ENCODE data around the gene PACRGL. TPM values are rescaled to one million over a fixed set of nuclear protein-coding genes. Genes with fewer than 3 reads are reported as not detected.

PACRGL gene
- total RNA-seq, 1 donor, result 19.4 TPM

- no peak for TF ChIP-seq CTCF (IDR thresholded peaks at IDR 0.05; ENCODE audit: insufficient read depth, low read depth, low read length)
- H3K4me3 ChIP-seq (ENCODE audit: low read depth, low read length), result no peak overlapping the region
Observed at GRCh38 chr4:20675786-20676185, 24.5 kb upstream of the PACRGL start.

GRCh38 chr4:20676501-20677197 lies 23.6 kb upstream of the PACRGL start:
- TF ChIP-seq CTCF (IDR thresholded peaks at IDR 0.05; ENCODE audit: insufficient read depth, low read depth, low read length), result no peak
- no peak for DNase-seq (ENCODE audit: low read depth)
- no peak overlapping the region for H3K4me3 ChIP-seq (ENCODE audit: low read depth, low read length)

More at GRCh38 chr4:20675786-20676185, 24.5 kb upstream of the PACRGL start:
- DNase-seq (ENCODE audit: low read depth), result no peak

GRCh38 chr4:20678400-20678799 lies 21.9 kb upstream of the PACRGL start:
- no peak overlapping the region for H3K4me3 ChIP-seq (ENCODE audit: low read depth, low read length)
- DNase-seq (ENCODE audit: low read depth), result no peak
- TF ChIP-seq CTCF (IDR thresholded peaks at IDR 0.05; ENCODE audit: insufficient read depth, low read depth, low read length), result no peak

GRCh38 chr4:20679951-20680350 lies 20.3 kb upstream of the PACRGL start:
- TF ChIP-seq CTCF (IDR thresholded peaks at IDR 0.05; ENCODE audit: insufficient read depth, low read depth, low read length), result no peak
- no peak for DNase-seq (ENCODE audit: low read depth)
- no peak overlapping the region for H3K4me3 ChIP-seq (ENCODE audit: low read depth, low read length)

- DNase-seq (ENCODE audit: low read depth), result no peak
- no peak for TF ChIP-seq CTCF (IDR thresholded peaks at IDR 0.05; ENCODE audit: insufficient read depth, low read depth, low read length)
Observed at GRCh38 chr4:20680736-20681135, 19.5 kb upstream of the PACRGL start.

GRCh38 chr4:20681271-20681670 lies 19.0 kb upstream of the PACRGL start:
- DNase-seq (ENCODE audit: low read depth), result no peak
- TF ChIP-seq CTCF (IDR thresholded peaks at IDR 0.05; ENCODE audit: insufficient read depth, low read depth, low read length), result no peak
- no peak overlapping the region for H3K4me3 ChIP-seq (ENCODE audit: low read depth, low read length)

More at GRCh38 chr4:20680736-20681135, 19.5 kb upstream of the PACRGL start:
- no peak overlapping the region for H3K4me3 ChIP-seq (ENCODE audit: low read depth, low read length)

- H3K4me3 ChIP-seq (ENCODE audit: low read depth, low read length), result no peak overlapping the region
- no peak for DNase-seq (ENCODE audit: low read depth)
- TF ChIP-seq CTCF (IDR thresholded peaks at IDR 0.05; ENCODE audit: insufficient read depth, low read depth, low read length), result no peak
Observed at GRCh38 chr4:20682853-20683252, 17.4 kb upstream of the PACRGL start.
